RWPE1 (cell line): ENCODE results near the gene PPM1B.
A peak's percentile ranks its signal among the peaks of the same experiment; 100 is the strongest.

Experiments
- CTCF ChIA-PET: fragments of 350-600 bp; sonication (Branson Sonifier 250); formaldehyde crosslinking; extraction: SDS; loops from one replicate; lab custom pipeline; 2021; lab: Yijun Ruan, JAX
- POLR2A ChIA-PET: fragments of 400-600 bp; formaldehyde crosslinking; extraction: SDS; loops from one replicate; lab custom pipeline; 2020; ENCODE audit warnings: antibody characterized with exemption; ENCODE audit not compliant: low non-redundant PET; lab: Yijun Ruan, JAX
- DNase-seq: peaks from one replicate; pipeline ENCODE4 v3.0.0; 2012; ENCODE audit warnings: low spot score
- H3K27ac ChIP-seq: fragments of 450-650 bp; 2 replicates; pipeline ENCODE4 v1.5.1; 2017
- TF ChIP-seq, protein P1 (sequence below): fragments of 450-650 bp; conservative IDR thresholded peaks from 2 replicates; pipeline ENCODE4 v1.5.1; 2017; ENCODE audit warnings: low read depth, mild to moderate bottlenecking

Gene PPM1B

GRCh38 chr2:44150473-44150872, 18.2 kb upstream of the PPM1B start:
- ChIA-PET POLR2A (no interaction called here), CTCF (no interaction called here)
- TF ChIP-seq, protein P1, sequence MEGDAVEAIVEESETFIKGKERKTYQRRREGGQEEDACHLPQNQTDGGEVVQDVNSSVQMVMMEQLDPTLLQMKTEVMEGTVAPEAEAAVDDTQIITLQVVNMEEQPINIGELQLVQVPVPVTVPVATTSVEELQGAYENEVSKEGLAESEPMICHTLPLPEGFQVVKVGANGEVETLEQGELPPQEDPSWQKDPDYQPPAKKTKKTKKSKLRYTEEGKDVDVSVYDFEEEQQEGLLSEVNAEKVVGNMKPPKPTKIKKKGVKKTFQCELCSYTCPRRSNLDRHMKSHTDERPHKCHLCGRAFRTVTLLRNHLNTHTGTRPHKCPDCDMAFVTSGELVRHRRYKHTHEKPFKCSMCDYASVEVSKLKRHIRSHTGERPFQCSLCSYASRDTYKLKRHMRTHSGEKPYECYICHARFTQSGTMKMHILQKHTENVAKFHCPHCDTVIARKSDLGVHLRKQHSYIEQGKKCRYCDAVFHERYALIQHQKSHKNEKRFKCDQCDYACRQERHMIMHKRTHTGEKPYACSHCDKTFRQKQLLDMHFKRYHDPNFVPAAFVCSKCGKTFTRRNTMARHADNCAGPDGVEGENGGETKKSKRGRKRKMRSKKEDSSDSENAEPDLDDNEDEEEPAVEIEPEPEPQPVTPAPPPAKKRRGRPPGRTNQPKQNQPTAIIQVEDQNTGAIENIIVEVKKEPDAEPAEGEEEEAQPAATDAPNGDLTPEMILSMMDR = no peak
- no peak overlapping the region for H3K27ac ChIP-seq
- no peak for DNase-seq

- CTCF ChIA-PET = no interaction called here
- TF ChIP-seq, protein P1 = no peak
- no peak overlapping the region for H3K27ac ChIP-seq
- POLR2A ChIA-PET = no interaction called here
- DNase-seq = no peak
These were observed 15.6 kb upstream of the PPM1B start for GRCh38 chr2:44152865-44153669.

DNA sequence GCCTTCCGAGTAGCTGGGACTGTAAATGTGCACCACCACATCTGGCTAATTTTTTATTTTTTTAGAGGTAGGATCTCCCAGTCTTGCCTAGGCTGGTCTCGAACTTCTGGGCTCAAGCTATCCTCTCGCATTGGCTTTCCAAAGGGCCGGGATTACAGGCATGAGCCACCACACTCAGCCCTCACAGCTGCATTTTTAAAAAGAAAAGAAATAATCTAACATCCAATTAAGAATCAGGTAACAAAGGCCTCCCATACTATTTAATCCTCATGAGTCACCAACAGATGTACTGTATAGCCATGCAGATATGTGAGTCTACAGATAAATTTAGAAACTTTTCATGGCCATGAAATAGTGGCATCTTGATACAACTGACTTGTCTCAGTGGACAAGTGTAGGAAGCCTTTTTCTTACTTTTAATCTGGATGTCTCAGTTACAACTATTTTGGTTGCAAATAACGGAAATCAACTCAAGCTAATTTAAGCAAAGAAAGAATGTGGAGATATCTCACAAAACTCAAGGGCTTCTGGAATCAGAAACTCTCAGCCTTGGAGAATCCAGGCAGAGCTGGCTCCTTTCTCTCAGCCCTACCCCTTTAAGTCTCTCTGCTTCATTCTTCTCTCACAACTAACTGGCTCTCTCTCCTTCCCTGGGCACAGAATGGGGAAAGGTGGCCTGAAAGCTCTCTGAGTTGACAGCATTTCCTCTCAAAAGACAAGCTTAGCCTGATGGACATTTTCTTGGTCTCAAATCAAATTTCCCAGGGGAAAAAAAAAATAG, 12.8 kb upstream of the PPM1B start:
- TF ChIP-seq, protein P1 = no peak
- peak; percentile 25 for DNase-seq
- ChIA-PET POLR2A (no interaction called here), CTCF (interaction anchor here (0.7 kb wide), 1 partner anchor 210 kb away, joined by 3 read pairs; no protein-coding TSS in a partner anchor)
- no peak overlapping the region for H3K27ac ChIP-seq

- TF ChIP-seq, protein P1 = no peak
- H3K27ac ChIP-seq = no peak overlapping the region
- no peak for DNase-seq
- CTCF ChIA-PET = no interaction called here
- POLR2A ChIA-PET = no interaction called here
These were observed 4.9 kb upstream of the PPM1B start for GRCh38 chr2:44163777-44164176.

- CTCF ChIA-PET = interaction anchor here (0.7 kb wide), 2 partner anchors 11 to 1257 kb away, joined by 3 to 7 read pairs; no protein-coding TSS in a partner anchor
- no peak for DNase-seq
- POLR2A ChIA-PET = no interaction called here
- H3K27ac ChIP-seq = no peak overlapping the region
- TF ChIP-seq, protein P1 = no peak
These were observed 4.1 kb upstream of the PPM1B start for GRCh38 chr2:44164617-44165016.

- ChIA-PET CTCF (no interaction called here), POLR2A (no interaction called here)
- no peak overlapping the region for H3K27ac ChIP-seq
- no peak for DNase-seq
- TF ChIP-seq, protein P1 = no peak
These were observed 2.6 kb upstream of the PPM1B start for GRCh38 chr2:44166096-44166495.
